ENCODE measurements around the gene ATXN2. TPM values are rescaled to one million over a fixed set of nuclear protein-coding genes. Genes with fewer than 3 reads are reported as not detected.

Gene ATXN2
- total RNA-seq, 1 experiment from 2014 or later: 72.9 TPM

DNA sequence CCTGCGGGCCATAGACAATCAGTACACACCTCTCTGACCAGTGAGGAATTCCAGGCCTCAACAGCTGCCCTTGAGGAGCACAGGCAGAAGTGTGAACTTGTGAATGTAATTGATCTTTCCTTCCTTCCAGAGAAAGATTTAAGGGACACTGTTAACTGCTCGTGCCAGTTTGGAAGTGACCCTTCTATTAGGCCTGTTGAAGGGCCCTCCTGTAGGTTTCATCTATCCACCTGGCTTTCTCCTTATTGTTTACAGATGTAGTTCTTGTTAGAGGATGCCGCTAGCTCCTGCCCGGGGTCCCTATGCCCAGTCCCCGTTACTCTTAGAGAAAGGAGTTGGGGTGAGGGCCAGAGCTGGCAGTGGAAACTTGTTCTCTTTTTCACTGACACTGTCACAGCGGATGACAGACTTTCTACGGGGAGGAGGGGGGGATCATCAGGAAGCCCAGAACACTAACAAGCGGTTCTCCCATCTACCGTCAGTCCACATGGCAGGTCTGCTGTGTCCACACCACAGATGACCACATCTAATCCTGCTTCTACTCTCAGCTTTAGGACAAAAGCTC is 150.8 kb downstream of the ATXN2 start:
- TF ChIP-seq, protein P1, sequence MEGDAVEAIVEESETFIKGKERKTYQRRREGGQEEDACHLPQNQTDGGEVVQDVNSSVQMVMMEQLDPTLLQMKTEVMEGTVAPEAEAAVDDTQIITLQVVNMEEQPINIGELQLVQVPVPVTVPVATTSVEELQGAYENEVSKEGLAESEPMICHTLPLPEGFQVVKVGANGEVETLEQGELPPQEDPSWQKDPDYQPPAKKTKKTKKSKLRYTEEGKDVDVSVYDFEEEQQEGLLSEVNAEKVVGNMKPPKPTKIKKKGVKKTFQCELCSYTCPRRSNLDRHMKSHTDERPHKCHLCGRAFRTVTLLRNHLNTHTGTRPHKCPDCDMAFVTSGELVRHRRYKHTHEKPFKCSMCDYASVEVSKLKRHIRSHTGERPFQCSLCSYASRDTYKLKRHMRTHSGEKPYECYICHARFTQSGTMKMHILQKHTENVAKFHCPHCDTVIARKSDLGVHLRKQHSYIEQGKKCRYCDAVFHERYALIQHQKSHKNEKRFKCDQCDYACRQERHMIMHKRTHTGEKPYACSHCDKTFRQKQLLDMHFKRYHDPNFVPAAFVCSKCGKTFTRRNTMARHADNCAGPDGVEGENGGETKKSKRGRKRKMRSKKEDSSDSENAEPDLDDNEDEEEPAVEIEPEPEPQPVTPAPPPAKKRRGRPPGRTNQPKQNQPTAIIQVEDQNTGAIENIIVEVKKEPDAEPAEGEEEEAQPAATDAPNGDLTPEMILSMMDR (conservative IDR thresholded peaks at IDR 0.05): no peak
- H3K4me1 Mint-ChIP-seq: peaks cover 12 to 16% of the 10 kb centered on the region in 2 experiments
- H3K79me2 ChIP-seq (ENCODE audit: insufficient read depth, low read length): no peaks in the 10 kb centered on the region

More for the DNA sequence above, 150.8 kb downstream of the ATXN2 start:
- no peak for DNase-seq
- WGBS (ENCODE audit: extremely low coverage, insufficient read length, low lambda C conversion rate): no CpG with 5 or more reads among the region's 9 CpGs
- Histone ChIP-seq H2BK20ac (ENCODE audit: low read depth, low read length, poor library complexity, severe bottlenecking) (no peak overlapping the region), H3K4ac (ENCODE audit: low read depth, low read length) (no peak overlapping the region), H2AFZ (ENCODE audit: low read length) (no peak overlapping the region), H3K14ac (ENCODE audit: insufficient read depth, low read length) (no peak overlapping the region), H4K91ac (ENCODE audit: insufficient read length, low read depth, low read length) (no peak overlapping the region), H3K9ac (ENCODE audit: extremely low read depth, insufficient read length, low read length) (no peak overlapping the region), H4K8ac (replicated peaks; ENCODE audit: insufficient read length, low read depth, low read length) (no peak overlapping the region), H2BK5ac (ENCODE audit: insufficient read length, low read length) (no peak overlapping the region), H3K4me2 (ENCODE audit: insufficient read depth, insufficient read length, low read length) (no peak overlapping the region), H3K27ac (ENCODE audit: insufficient read length, low read depth, low read length) (no peak overlapping the region), H3K23me2 (ENCODE audit: insufficient read length, low read depth, low read length, poor library complexity, severe bottlenecking) (no peaks in the 10 kb centered on the region), H3K18ac (ENCODE audit: insufficient read length, low read depth, low read length) (no peak overlapping the region), H3K56ac (ENCODE audit: insufficient read length, low read depth, low read length) (no peak overlapping the region), H3T11ph (ENCODE audit: low read length) (no peak overlapping the region), H2BK120ac (ENCODE audit: low read depth, low read length, poor library complexity, severe bottlenecking) (no peak overlapping the region), H2AK5ac (ENCODE audit: insufficient read length, low read length) (no peak overlapping the region), H3K4me1 (ENCODE audit: insufficient read depth, low read length) (no peaks in the 10 kb centered on the region; the same call in 1 of the 2 replicates), H2BK12ac (ENCODE audit: insufficient read length, low read depth, low read length) (no peak overlapping the region), H3K79me1 (ENCODE audit: insufficient read depth, low read depth, low read length, poor library complexity, severe bottlenecking) (no peaks in the 10 kb centered on the region), H3K23ac (ENCODE audit: insufficient read length, low read depth, low read length) (no peak overlapping the region), H4K20me1 (ENCODE audit: control insufficient read depth, insufficient read depth, insufficient read length) (no peaks in the 10 kb centered on the region), H2BK15ac (ENCODE audit: low read depth, low read length) (no peak overlapping the region), H3K27me3 (ENCODE audit: insufficient read depth, low read length) (no peaks in the 10 kb centered on the region), H4K5ac (ENCODE audit: insufficient read length, low read depth, low read length) (no peak overlapping the region), H3K9me3 (ENCODE audit: control insufficient read depth, low read depth, low read length) (no peaks in the 10 kb centered on the region)
- Mint-ChIP-seq H3K27ac (peak overlapping the region; percentile 71 to 81 (median 74); a peak in 5 of 7 replicates), H3K27me3 (ENCODE audit: low read depth) (no peaks in the 10 kb centered on the region), H3K36me3 (ENCODE audit: insufficient read depth in 1 of 3, low read depth in 3 of 3) (peaks cover 22 to 64% (median 53%) of the 10 kb centered on the region in 3 experiments; a peak in 6 of 7 replicates), H3K4me3 (no peak overlapping the region), H3K9me3 (no peaks in the 10 kb centered on the region)

Measured in H9 (cell line).